ENCODE data around the gene SERTM1.

DNA sequence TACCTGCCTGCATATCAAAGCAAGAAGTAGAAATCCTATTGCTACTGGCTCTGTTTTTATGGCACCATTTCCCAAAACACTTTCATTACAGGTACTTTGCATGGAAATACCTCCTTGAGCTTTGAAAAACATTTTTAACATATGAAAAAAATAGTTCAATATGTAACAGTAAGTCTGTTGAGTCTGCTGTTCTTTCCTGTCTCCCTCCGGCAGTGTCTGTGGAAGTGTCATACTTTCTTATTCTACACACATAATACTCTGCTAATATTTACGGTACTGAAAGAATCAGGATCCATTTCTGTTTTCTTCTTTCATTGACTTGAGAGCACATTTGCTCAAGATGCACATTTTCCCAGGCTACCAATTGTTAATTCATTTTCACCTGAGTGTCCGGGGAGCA is 8.2 kb upstream of the SERTM1 start:
- TF ChIP-seq POLR2A (IDR thresholded peaks at IDR 0.05) (no peak), POLR2AphosphoS5 (IDR thresholded peaks at IDR 0.05) (no peak), EP300 (IDR thresholded peaks at IDR 0.05) (no peak)
- TF ChIP-seq, protein P1, sequence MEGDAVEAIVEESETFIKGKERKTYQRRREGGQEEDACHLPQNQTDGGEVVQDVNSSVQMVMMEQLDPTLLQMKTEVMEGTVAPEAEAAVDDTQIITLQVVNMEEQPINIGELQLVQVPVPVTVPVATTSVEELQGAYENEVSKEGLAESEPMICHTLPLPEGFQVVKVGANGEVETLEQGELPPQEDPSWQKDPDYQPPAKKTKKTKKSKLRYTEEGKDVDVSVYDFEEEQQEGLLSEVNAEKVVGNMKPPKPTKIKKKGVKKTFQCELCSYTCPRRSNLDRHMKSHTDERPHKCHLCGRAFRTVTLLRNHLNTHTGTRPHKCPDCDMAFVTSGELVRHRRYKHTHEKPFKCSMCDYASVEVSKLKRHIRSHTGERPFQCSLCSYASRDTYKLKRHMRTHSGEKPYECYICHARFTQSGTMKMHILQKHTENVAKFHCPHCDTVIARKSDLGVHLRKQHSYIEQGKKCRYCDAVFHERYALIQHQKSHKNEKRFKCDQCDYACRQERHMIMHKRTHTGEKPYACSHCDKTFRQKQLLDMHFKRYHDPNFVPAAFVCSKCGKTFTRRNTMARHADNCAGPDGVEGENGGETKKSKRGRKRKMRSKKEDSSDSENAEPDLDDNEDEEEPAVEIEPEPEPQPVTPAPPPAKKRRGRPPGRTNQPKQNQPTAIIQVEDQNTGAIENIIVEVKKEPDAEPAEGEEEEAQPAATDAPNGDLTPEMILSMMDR (IDR thresholded peaks at IDR 0.05), result no peak

All from gastroesophageal sphincter (tissue), 3 donors.